HG03097 (cell line): Measurements from ENCODE around the gene LDLRAD3.

Experiments used
- ATAC-seq: cut with Tn5 transposase; IDR thresholded peaks from one replicate; pipeline ENCODE4 v1.9.1; 2021; ENCODE audit not compliant: unreplicated experiment, low FRiP score

The LDLRAD3 gene

GRCh38 chr11:36013950-36014897 is 70.4 kb downstream of the LDLRAD3 start:
- no peak for ATAC-seq

GRCh38 chr11:36014898-36015665 is 71.2 kb downstream of the LDLRAD3 start:
- ATAC-seq = no peak

GRCh38 chr11:36015799-36016198 is 71.9 kb downstream of the LDLRAD3 start:
- ATAC-seq = no peak

GRCh38 chr11:36016263-36016662 is 72.4 kb downstream of the LDLRAD3 start:
- ATAC-seq = no peak

GRCh38 chr11:36016709-36017108 is 72.8 kb downstream of the LDLRAD3 start:
- ATAC-seq = no peak

- no peak for ATAC-seq
Observed at GRCh38 chr11:36019005-36019596, 75.2 kb downstream of the LDLRAD3 start.

GRCh38 chr11:36019722-36020121 is 75.9 kb downstream of the LDLRAD3 start:
- ATAC-seq = no peak

- no peak for ATAC-seq
Observed at GRCh38 chr11:36022882-36023281, 79.0 kb downstream of the LDLRAD3 start.

- no peak for ATAC-seq
Observed at GRCh38 chr11:36023922-36024321, 80.1 kb downstream of the LDLRAD3 start.

- no peak for ATAC-seq
Observed at GRCh38 chr11:36024716-36025115, 80.9 kb downstream of the LDLRAD3 start.

- no peak for ATAC-seq
Observed at GRCh38 chr11:36026315-36026968, 82.6 kb downstream of the LDLRAD3 start.

- ATAC-seq = no peak
Observed at GRCh38 chr11:36027731-36028130, 83.9 kb downstream of the LDLRAD3 start.

- no peak for ATAC-seq
Observed at GRCh38 chr11:36029616-36030015, 85.8 kb downstream of the LDLRAD3 start.

- ATAC-seq = no peak
Observed at GRCh38 chr11:36030731-36031281, 86.9 kb downstream of the LDLRAD3 start.

- ATAC-seq = no peak
Observed at GRCh38 chr11:36033082-36033751, 89.4 kb downstream of the LDLRAD3 start.

GRCh38 chr11:36033936-36034335 is 90.1 kb downstream of the LDLRAD3 start:
- ATAC-seq = no peak

- no peak for ATAC-seq
Observed at GRCh38 chr11:36034551-36035331, 90.9 kb downstream of the LDLRAD3 start.

GRCh38 chr11:36035454-36035853 is 91.6 kb downstream of the LDLRAD3 start:
- ATAC-seq = no peak

- ATAC-seq = no peak
Observed at GRCh38 chr11:36035999-36036398, 92.1 kb downstream of the LDLRAD3 start.
